Right lobe of liver (tissue), 6 donors: ENCODE results near the gene MAP7D1. TPM values are rescaled to one million over a fixed set of nuclear protein-coding genes. Genes with fewer than 3 reads are reported as not detected.
A peak's percentile ranks its signal among the peaks of the same experiment; 100 is the strongest.

Experiments
- ATAC-seq, 4 donors: fragments of 200-7000 bp; cut with Tn5 transposase; one replicate each; pipeline ENCODE4 v1.9.1; 2020; ENCODE audit warnings: mild to moderate bottlenecking in 4 of 4, moderate library complexity in 4 of 4
- DNase-seq, 3 donors: peaks; one replicate each; pipeline ENCODE4 v3.0.0-alpha.2; 2020
- H3K27ac ChIP-seq, 3 donors: fragments of 200-600 bp; one replicate each; pipeline ENCODE4 v1.8.0; 2022
- H3K27me3 ChIP-seq, 2 donors: fragments of 200-600 bp; one replicate each; pipeline ENCODE4 v1.8.0; 2022
- H3K36me3 ChIP-seq, 4 donors: fragments of 200-600 bp; sonication (generic) in 1 of 4; one replicate each; pipeline versions ENCODE4 v1.5.1 to v1.8.0; 2017 to 2022; ENCODE audit warnings: control low read depth in 1 of 4
- H3K4me1 ChIP-seq, 4 donors: fragments of 200-600 bp; sonication (generic) in 1 of 4; one replicate each; pipeline versions ENCODE4 v1.5.1 to v1.8.0; 2017 to 2022; ENCODE audit warnings: control low read depth in 1 of 4
- H3K4me3 ChIP-seq, 3 donors: fragments of 200-600 bp; one replicate each; pipeline ENCODE4 v1.8.0; 2022
- H3K9me3 ChIP-seq, 4 donors: fragments of 200-600 bp; sonication (generic) in 1 of 4; one replicate each; pipeline versions ENCODE4 v1.5.1 to v1.8.0; 2017 to 2022; ENCODE audit warnings: control low read depth in 1 of 4
- POLR2A ChIP-seq: fragments of 450-650 bp; IDR thresholded peaks from one replicate; pipeline ENCODE4 v1.6.1; 2017; ENCODE audit warnings: antibody characterized with exemption, mild to moderate bottlenecking
- WGBS: methylation state at CpG from one replicate; pipeline ENCODE4 v1.1.6; 2018; ENCODE audit warnings: low coverage, low lambda C conversion rate; ENCODE audit not compliant: insufficient coverage; ENCODE audit errors: missing lambda C conversion rate; 5-methylcytosine and 5-hydroxymethylcytosine counted together
- intact Hi-C, 2 donors: fragments of 100-400 bp; cut with DNase I; formaldehyde crosslinking; loops; one replicate each; pipeline versions ENCODE4 v1.11.2 to v1.14.1; 2022
- total RNA-seq, 6 experiments: library from RNA; depleted of rRNA in 2 of 6; stranded (reverse); fragments of >200 nt in 2 of 6; fragmentation: NEBNext Ultra II Directional in 3 of 6; extraction: Animal tissue kit (Norgen Biotek cat#: 25700) in 3 of 6; gene quantifications; one replicate each; pipeline versions ENCODE4 v1.1.0 to v1.2.4, GENCODE V29; 2016 to 2023
- TF ChIP-seq, protein P1 (sequence below), 4 donors: fragments of 200-600 bp in 3 of 4; fragments of 450-650 bp in 1 of 4; IDR thresholded peaks; one replicate each; pipeline versions ENCODE4 v1.5.1 to v1.8.0; 2016 to 2022; ENCODE audit warnings: antibody characterized with exemption in 4 of 4, mild to moderate bottlenecking in 2 of 4
- donor health status: DM: no; HTN: yes; CAD: no.
- donor health status: DM: no; HTN: no; CAD: no.
- donor health status: DM: no; HTN: no; CAD: no.
- donor health status: DM: no; HTN: yes; CAD: no.
- donor health status: DM: no; HTN: yes; CAD: no.

MAP7D1 gene
- total RNA-seq, 6 experiments from 2014 or later: 10.2 to 28.2 (median 15.8) TPM

- H3K4me3 ChIP-seq: no peak overlapping the region
- 59% methylated on average over 3 of the region's 6 CpGs for WGBS
- no peaks in the 10 kb centered on the region for H3K9me3 ChIP-seq
- peak in 1 of 3 donors; percentile 57 for DNase-seq
- peak in 1 of 4 donors; percentile 8 for ATAC-seq
- peaks cover 0 to 18% (median 3%) of the 10 kb centered on the region in 4 donors for H3K4me1 ChIP-seq
- intact Hi-C loops: no loop called here
- no peak overlapping the region for H3K27ac ChIP-seq
- no peaks in the 10 kb centered on the region for H3K27me3 ChIP-seq
- TF ChIP-seq POLR2A: no peak
- TF ChIP-seq, protein P1, sequence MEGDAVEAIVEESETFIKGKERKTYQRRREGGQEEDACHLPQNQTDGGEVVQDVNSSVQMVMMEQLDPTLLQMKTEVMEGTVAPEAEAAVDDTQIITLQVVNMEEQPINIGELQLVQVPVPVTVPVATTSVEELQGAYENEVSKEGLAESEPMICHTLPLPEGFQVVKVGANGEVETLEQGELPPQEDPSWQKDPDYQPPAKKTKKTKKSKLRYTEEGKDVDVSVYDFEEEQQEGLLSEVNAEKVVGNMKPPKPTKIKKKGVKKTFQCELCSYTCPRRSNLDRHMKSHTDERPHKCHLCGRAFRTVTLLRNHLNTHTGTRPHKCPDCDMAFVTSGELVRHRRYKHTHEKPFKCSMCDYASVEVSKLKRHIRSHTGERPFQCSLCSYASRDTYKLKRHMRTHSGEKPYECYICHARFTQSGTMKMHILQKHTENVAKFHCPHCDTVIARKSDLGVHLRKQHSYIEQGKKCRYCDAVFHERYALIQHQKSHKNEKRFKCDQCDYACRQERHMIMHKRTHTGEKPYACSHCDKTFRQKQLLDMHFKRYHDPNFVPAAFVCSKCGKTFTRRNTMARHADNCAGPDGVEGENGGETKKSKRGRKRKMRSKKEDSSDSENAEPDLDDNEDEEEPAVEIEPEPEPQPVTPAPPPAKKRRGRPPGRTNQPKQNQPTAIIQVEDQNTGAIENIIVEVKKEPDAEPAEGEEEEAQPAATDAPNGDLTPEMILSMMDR (IDR thresholded peaks at IDR 0.05): no peak
- no peaks in the 10 kb centered on the region for H3K36me3 ChIP-seq
Measured at GRCh38 chr1:36204347-36204909, 48.5 kb downstream of the MAP7D1 start.

- peaks cover 0 to 18% (median 3%) of the 10 kb centered on the region in 4 donors for H3K4me1 ChIP-seq
- no peak for TF ChIP-seq POLR2A
- TF ChIP-seq, protein P1 (IDR thresholded peaks at IDR 0.05): no peak
Measured at GRCh38 chr1:36206323-36206858, 50.4 kb downstream of the MAP7D1 start.

DNA sequence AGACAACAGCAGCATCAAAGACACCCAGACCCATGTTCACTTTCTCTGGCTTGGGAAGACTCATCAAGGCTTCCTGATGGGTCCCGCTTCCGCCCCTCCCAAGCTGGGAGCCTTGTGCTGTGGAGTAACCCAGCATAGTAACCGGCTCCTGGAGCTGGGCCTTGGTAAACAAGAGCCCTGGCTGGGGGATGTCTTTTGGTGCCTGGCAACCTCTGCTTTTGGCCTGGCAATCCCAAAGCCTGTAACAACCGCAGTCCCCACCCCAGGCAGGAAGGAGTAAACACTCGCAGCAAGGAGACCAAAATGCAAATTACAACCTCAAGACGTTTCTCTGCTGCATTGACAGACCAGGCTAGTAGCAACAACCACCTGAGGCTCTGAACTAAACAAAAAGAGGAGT is 51.4 kb downstream of the MAP7D1 start:
- Histone ChIP-seq H3K27me3 (no peaks in the 10 kb centered on the region), H3K36me3 (no peaks in the 10 kb centered on the region), H3K4me3 (no peak overlapping the region), H3K27ac (no peak overlapping the region), H3K9me3 (no peaks in the 10 kb centered on the region), H3K4me1 (peaks cover 0 to 18% (median 3%) of the 10 kb centered on the region in 4 donors)
- no peak for TF ChIP-seq POLR2A
- TF ChIP-seq, protein P1 (IDR thresholded peaks at IDR 0.05): no peak
- ATAC-seq (peak; percentile 72 to 89 (median 74)), DNase-seq (peak in 2 of 3 donors; percentile 61 to 73)
- intact Hi-C loops: no loop called here
- WGBS: 17% methylated on average over 3 of the region's 6 CpGs

More at GRCh38 chr1:36206323-36206858, 50.4 kb downstream of the MAP7D1 start:
- Histone ChIP-seq H3K36me3 (no peaks in the 10 kb centered on the region), H3K9me3 (no peaks in the 10 kb centered on the region), H3K4me3 (no peak overlapping the region), H3K27ac (no peak overlapping the region), H3K27me3 (no peaks in the 10 kb centered on the region)
- WGBS: 93% methylated on average over 3 of the region's 3 CpGs
- ATAC-seq (no peak), DNase-seq (no peak)
- intact Hi-C loops: no loop called here

DNA sequence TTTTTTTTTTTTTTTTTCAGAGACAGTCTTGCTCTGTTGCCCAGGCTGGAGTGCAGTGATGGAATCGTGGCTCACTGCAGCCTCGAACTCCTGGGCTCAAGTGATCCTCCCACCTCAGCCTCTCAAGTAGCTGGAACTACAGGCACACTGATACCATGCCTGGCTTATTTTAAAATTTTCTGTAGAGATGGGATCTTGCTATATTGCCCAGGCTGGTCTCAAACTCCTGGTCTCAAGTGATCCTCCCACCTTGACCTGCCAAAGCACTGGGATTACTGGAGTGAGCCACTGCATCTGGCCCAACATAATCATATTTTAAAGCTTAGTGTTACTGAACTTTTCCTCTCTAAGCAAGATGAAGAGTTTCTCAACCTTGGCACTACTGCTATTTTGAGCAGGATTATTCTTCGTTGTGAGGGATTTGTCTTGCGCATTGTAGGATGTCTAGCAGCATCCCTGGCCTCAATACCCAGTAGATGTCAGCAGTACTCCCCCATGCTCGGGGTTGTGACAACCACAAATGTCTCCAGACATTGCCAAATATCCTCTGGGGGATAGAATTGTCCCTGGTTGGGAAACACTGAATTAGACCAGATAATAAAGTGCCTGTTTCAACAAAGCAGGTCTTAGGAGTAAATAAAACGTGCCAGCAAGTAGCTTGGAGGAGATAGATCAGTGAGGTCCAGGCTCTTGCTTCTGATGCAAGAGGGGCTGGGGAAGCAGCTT is 53.2 kb downstream of the MAP7D1 start:
- 79% methylated on average over 6 of the region's 6 CpGs for WGBS
- intact Hi-C loops: no loop called here
- DNase-seq (no peak), ATAC-seq (no peak)
- Histone ChIP-seq H3K4me3 (no peak overlapping the region), H3K27me3 (no peaks in the 10 kb centered on the region), H3K36me3 (no peaks in the 10 kb centered on the region), H3K9me3 (no peaks in the 10 kb centered on the region), H3K4me1 (peaks cover 0 to 7% (median 3%) of the 10 kb centered on the region in 4 donors), H3K27ac (no peak overlapping the region)
- TF ChIP-seq POLR2A: no peak
- TF ChIP-seq, protein P1 (IDR thresholded peaks at IDR 0.05): no peak
